Measurements from ENCODE around the gene ZNF423.
"Not testable (repeated sequence)": the region's sequence is repeated elsewhere in the genome, so short reads cannot be mapped to it uniquely, and the experiment has no call there.

ZNF423 gene

GRCh38 chr16:49698931-49699840 is 156.7 kb downstream of the ZNF423 start:
- no peak for DNase-seq (ENCODE audit: low read depth in 1 of 2, low spot score in 1 of 2)

GRCh38 chr16:49698453-49698815 is 157.5 kb downstream of the ZNF423 start:
- no peak for DNase-seq (ENCODE audit: low read depth in 1 of 2, low spot score in 1 of 2)

GRCh38 chr16:49697631-49698452 is 158.1 kb downstream of the ZNF423 start:
- no peak for DNase-seq (ENCODE audit: low read depth in 1 of 2, low spot score in 1 of 2)

GRCh38 chr16:49696414-49697101 is 159.4 kb downstream of the ZNF423 start:
- no peak for DNase-seq (ENCODE audit: low read depth in 1 of 2, low spot score in 1 of 2)

- DNase-seq (ENCODE audit: low read depth in 1 of 2, low spot score in 1 of 2): no peak
These were observed 160.0 kb downstream of the ZNF423 start for GRCh38 chr16:49695782-49696413.

GRCh38 chr16:49693445-49693844 is 162.5 kb downstream of the ZNF423 start:
- DNase-seq (ENCODE audit: low read depth in 1 of 2, low spot score in 1 of 2): no peak

GRCh38 chr16:49690778-49691177 is 165.1 kb downstream of the ZNF423 start:
- no peak for DNase-seq (ENCODE audit: low read depth in 1 of 2, low spot score in 1 of 2)

- DNase-seq (ENCODE audit: low read depth in 1 of 2, low spot score in 1 of 2): no peak
These were observed 167.7 kb downstream of the ZNF423 start for GRCh38 chr16:49688036-49688697.

- no peak for DNase-seq (ENCODE audit: low read depth in 1 of 2, low spot score in 1 of 2)
These were observed 168.4 kb downstream of the ZNF423 start for GRCh38 chr16:49687476-49688002.

GRCh38 chr16:49684696-49685095 is 171.2 kb downstream of the ZNF423 start:
- no peak for DNase-seq (ENCODE audit: low read depth in 1 of 2, low spot score in 1 of 2)

- DNase-seq (ENCODE audit: low read depth in 1 of 2, low spot score in 1 of 2): no peak
These were observed 173.2 kb downstream of the ZNF423 start for GRCh38 chr16:49682577-49683165.

- no peak for DNase-seq (ENCODE audit: low read depth in 1 of 2, low spot score in 1 of 2)
These were observed 174.6 kb downstream of the ZNF423 start for GRCh38 chr16:49681217-49681883.

- no peak for DNase-seq (ENCODE audit: low read depth in 1 of 2, low spot score in 1 of 2)
These were observed 176.8 kb downstream of the ZNF423 start for GRCh38 chr16:49679095-49679494.

- not testable (repeated sequence) for DNase-seq (ENCODE audit: low read depth in 1 of 2, low spot score in 1 of 2)
These were observed 178.3 kb downstream of the ZNF423 start for GRCh38 chr16:49677661-49678060.

- DNase-seq (ENCODE audit: low read depth in 1 of 2, low spot score in 1 of 2): no peak
These were observed 180.5 kb downstream of the ZNF423 start for GRCh38 chr16:49675413-49675812.

GRCh38 chr16:49674990-49675389 is 180.9 kb downstream of the ZNF423 start:
- DNase-seq (ENCODE audit: low read depth in 1 of 2, low spot score in 1 of 2): no peak

GRCh38 chr16:49674351-49674851 is 181.5 kb downstream of the ZNF423 start:
- DNase-seq (ENCODE audit: low read depth in 1 of 2, low spot score in 1 of 2): no peak

GRCh38 chr16:49673442-49673841 is 182.5 kb downstream of the ZNF423 start:
- no peak for DNase-seq (ENCODE audit: low read depth in 1 of 2, low spot score in 1 of 2)

GRCh38 chr16:49672753-49673152 is 183.2 kb downstream of the ZNF423 start:
- DNase-seq (ENCODE audit: low read depth in 1 of 2, low spot score in 1 of 2): no peak

All from stimulated activated CD4-positive, alpha-beta T cell treated with anti-CD3 and anti-CD28 coated beads, Interleukin-15, amount 100 ng/mL, for 1 hour (primary cell).